Measurements from ENCODE around the gene ARHGEF4. TPM values are rescaled to one million over a fixed set of nuclear protein-coding genes. Genes with fewer than 3 reads are reported as not detected.
A peak's percentile ranks its signal among the peaks of the same experiment; 100 is the strongest.

ARHGEF4 gene
- total RNA-seq, 1 experiment from 2014 or later = 12.6 TPM

DNA sequence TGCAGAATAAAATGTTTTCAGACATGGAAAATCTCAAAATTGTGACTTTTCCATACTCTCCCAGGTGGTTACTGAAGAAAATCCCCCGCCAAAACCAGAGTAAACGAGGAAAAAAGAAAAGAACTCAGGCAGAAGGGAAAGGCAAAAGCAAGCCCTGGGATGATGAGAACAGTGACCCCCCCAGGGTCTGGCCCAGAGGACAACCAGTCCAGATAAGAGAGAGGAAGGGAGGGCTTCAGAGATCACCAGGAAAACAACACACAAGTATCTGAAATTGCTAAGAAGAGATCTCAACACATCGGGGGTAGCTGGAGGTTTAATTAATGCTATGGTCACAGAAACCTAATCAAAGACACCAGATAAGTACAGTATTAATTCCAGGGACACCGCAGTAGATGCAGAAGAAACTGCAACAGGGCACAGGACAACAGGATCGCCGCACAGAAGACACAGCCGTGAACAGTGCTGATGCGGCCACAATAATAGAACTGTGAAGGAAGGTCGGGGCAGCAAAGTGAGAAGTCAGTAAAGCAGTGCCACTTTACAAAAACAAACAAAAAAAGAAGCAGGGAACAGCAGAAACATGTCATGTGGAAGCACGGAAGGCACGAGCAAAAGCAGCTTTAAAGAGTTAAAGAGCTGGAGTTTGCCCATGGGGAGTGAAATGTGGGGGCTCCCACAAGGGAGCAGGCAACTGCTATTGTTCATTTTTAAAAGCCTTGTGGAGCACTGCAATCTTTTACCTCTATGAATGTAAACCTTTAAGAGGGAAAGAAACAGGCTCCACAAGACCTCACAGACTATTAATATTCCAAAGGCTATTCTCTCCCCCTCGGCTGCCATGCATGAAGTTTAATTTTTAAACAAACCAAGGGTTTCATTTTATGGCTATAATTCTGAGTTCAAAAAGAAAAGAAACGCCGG is 228.1 kb downstream of the ARHGEF4 start:
- Histone ChIP-seq H3K79me2 (ENCODE audit: insufficient read depth, low read length) (peaks cover 35% of the 10 kb centered on the region; the same call in 1 of the 2 replicates), H3K79me1 (ENCODE audit: insufficient read depth, low read depth, low read length, poor library complexity, severe bottlenecking) (peaks cover 10% of the 10 kb centered on the region), H4K20me1 (ENCODE audit: control insufficient read depth, insufficient read depth, insufficient read length) (no peaks in the 10 kb centered on the region), H2BK120ac (ENCODE audit: low read depth, low read length, poor library complexity, severe bottlenecking) (no peak overlapping the region), H2BK20ac (ENCODE audit: low read depth, low read length, poor library complexity, severe bottlenecking) (no peak overlapping the region), H4K8ac (replicated peaks; ENCODE audit: insufficient read length, low read depth, low read length) (no peak overlapping the region), H3T11ph (ENCODE audit: low read length) (no peak overlapping the region), H2BK12ac (ENCODE audit: insufficient read length, low read depth, low read length) (no peak overlapping the region), H3K23me2 (ENCODE audit: insufficient read length, low read depth, low read length, poor library complexity, severe bottlenecking) (no peaks in the 10 kb centered on the region), H2AK5ac (ENCODE audit: insufficient read length, low read length) (no peak overlapping the region), H3K9me3 (ENCODE audit: control insufficient read depth, low read depth, low read length) (no peaks in the 10 kb centered on the region), H2BK15ac (ENCODE audit: low read depth, low read length) (no peak overlapping the region), H3K14ac (ENCODE audit: insufficient read depth, low read length) (no peak overlapping the region), H3K18ac (ENCODE audit: insufficient read length, low read depth, low read length) (no peak overlapping the region), H2AFZ (ENCODE audit: low read length) (no peak overlapping the region), H4K91ac (ENCODE audit: insufficient read length, low read depth, low read length) (no peak overlapping the region), H3K4me1 (ENCODE audit: insufficient read depth, low read length) (no peaks in the 10 kb centered on the region), H3K27ac (ENCODE audit: insufficient read length, low read depth, low read length) (no peak overlapping the region), H3K4me2 (ENCODE audit: insufficient read depth, insufficient read length, low read length) (no peak overlapping the region), H3K56ac (ENCODE audit: insufficient read length, low read depth, low read length) (no peak overlapping the region), H3K23ac (ENCODE audit: insufficient read length, low read depth, low read length) (no peak overlapping the region), H2BK5ac (ENCODE audit: insufficient read length, low read length) (no peak overlapping the region), H4K5ac (ENCODE audit: insufficient read length, low read depth, low read length) (no peak overlapping the region), H3K4ac (ENCODE audit: low read depth, low read length) (no peak overlapping the region), H3K9ac (ENCODE audit: extremely low read depth, insufficient read length, low read length) (no peak overlapping the region), H3K27me3 (ENCODE audit: insufficient read depth, low read length) (no peaks in the 10 kb centered on the region)
- Mint-ChIP-seq H3K4me3 (no peak overlapping the region), H3K4me1 (peaks cover 10% of the 10 kb centered on the region in 2 experiments; a peak in 3 of 4 replicates), H3K27ac (peak overlapping the region in 2 of 3 experiments; percentile 13 to 59; a peak in 5 of 7 replicates), H3K27me3 (ENCODE audit: low read depth) (no peaks in the 10 kb centered on the region), H3K36me3 (ENCODE audit: insufficient read depth in 1 of 3, low read depth in 3 of 3) (peaks cover 29 to 80% (median 67%) of the 10 kb centered on the region in 3 experiments), H3K9me3 (no peaks in the 10 kb centered on the region)
- TF ChIP-seq CTCF (conservative IDR thresholded peaks at IDR 0.05) = no peak
- no peak for DNase-seq
- no CpG with 5 or more reads among the region's 14 CpGs for WGBS (ENCODE audit: extremely low coverage, insufficient read length, low lambda C conversion rate)
